Ishikawa (cell line): Measurements from ENCODE around the gene FSIP1.

Source experiments
- CEBPB ChIP-seq: IDR thresholded peaks from 2 replicates; pipeline ENCODE4 v1.6.1; 2012
- CREB1 ChIP-seq: IDR thresholded peaks from 2 replicates; pipeline ENCODE4 v1.6.1; 2012; ENCODE audit warnings: low read depth
- EGR1 ChIP-seq: IDR thresholded peaks from 2 replicates; pipeline ENCODE4 v1.6.1; 2012
- EP300 ChIP-seq: IDR thresholded peaks from 2 replicates; pipeline ENCODE4 v1.6.1; 2012; ENCODE audit warnings: borderline replicate concordance
- FOXM1 ChIP-seq: IDR thresholded peaks from 2 replicates; pipeline ENCODE4 v1.6.1; 2012; ENCODE audit warnings: low read depth, borderline replicate concordance
- MAX ChIP-seq: IDR thresholded peaks from 2 replicates; pipeline ENCODE4 v1.6.1; 2012
- NFIC ChIP-seq: IDR thresholded peaks from 2 replicates; pipeline ENCODE4 v1.6.1; 2012
- RAD21 ChIP-seq: IDR thresholded peaks from 2 replicates; pipeline ENCODE4 v1.6.1; 2012; ENCODE audit warnings: low read depth
- REST ChIP-seq: IDR thresholded peaks from 2 replicates; pipeline ENCODE4 v1.6.1; 2012; ENCODE audit warnings: low read depth, mild to moderate bottlenecking
- TAF1 ChIP-seq: IDR thresholded peaks from 2 replicates; pipeline ENCODE4 v1.6.1; 2012; ENCODE audit warnings: low read depth, mild to moderate bottlenecking
- TCF12 ChIP-seq: IDR thresholded peaks from 2 replicates; pipeline ENCODE4 v1.6.1; 2012; ENCODE audit warnings: low read depth
- TEAD4 ChIP-seq: IDR thresholded peaks from 2 replicates; pipeline ENCODE4 v1.6.1; 2012
- YY1 ChIP-seq: IDR thresholded peaks from 2 replicates; pipeline ENCODE4 v1.6.1; 2012; ENCODE audit warnings: low read depth
- ZBTB7A ChIP-seq: IDR thresholded peaks from 2 replicates; pipeline ENCODE4 v1.6.1; 2012; ENCODE audit warnings: low read depth
- TF ChIP-seq, protein P1 (sequence below): IDR thresholded peaks from 2 replicates; pipeline ENCODE4 v1.6.1; 2012

The FSIP1 gene

GRCh38 chr15:39589193-39589814, 193.3 kb downstream of the FSIP1 start:
- TF ChIP-seq REST (no peak), TAF1 (no peak), MAX (no peak), EP300 (no peak), FOXM1 (no peak), EGR1 (no peak), YY1 (no peak)

DNA sequence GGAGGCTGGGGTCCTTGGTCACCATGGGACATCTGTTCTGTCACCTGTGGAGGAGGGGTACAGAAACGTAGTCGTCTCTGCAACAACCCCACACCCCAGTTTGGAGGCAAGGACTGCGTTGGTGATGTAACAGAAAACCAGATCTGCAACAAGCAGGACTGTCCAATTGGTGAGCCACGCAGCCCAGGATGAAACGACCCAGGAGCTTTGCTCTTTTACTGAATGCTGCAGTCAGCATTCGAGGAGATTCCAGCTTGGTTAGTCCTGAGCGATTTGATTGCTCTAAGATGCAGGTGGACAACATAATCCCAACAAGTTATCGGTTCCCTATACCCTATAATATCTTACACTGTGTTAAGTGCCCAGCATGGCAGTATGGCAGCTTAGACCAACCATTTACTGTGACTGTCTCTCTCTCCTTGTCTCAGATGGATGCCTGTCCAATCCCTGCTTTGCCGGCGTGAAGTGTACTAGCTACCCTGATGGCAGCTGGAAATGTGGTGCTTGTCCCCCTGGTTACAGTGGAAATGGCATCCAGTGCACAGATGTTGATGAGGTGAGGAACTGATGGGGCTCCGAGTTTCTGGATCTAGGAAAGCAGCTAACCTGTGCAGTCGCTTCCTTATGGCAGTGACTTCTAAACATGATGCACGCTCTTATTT, 194.0 kb downstream of the FSIP1 start:
- no peak for TF ChIP-seq NFIC
- TF ChIP-seq TAF1 = no peak
- no peak for TF ChIP-seq EP300
- no peak for TF ChIP-seq CREB1
- TF ChIP-seq REST = no peak
- no peak for TF ChIP-seq CEBPB
- no peak for TF ChIP-seq ZBTB7A
- no peak for TF ChIP-seq RAD21
- no peak for TF ChIP-seq MAX
- no peak for TF ChIP-seq FOXM1
- TF ChIP-seq TEAD4 = no peak
- TF ChIP-seq EGR1 = no peak
- TF ChIP-seq, protein P1, sequence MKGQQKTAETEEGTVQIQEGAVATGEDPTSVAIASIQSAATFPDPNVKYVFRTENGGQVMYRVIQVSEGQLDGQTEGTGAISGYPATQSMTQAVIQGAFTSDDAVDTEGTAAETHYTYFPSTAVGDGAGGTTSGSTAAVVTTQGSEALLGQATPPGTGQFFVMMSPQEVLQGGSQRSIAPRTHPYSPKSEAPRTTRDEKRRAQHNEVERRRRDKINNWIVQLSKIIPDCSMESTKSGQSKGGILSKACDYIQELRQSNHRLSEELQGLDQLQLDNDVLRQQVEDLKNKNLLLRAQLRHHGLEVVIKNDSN = no peak
- no peak for TF ChIP-seq TCF12
- TF ChIP-seq YY1 = no peak

- TF ChIP-seq EP300 (no peak), ZBTB7A (no peak)
Observed at GRCh38 chr15:39587731-39588530, 194.7 kb downstream of the FSIP1 start.

- TF ChIP-seq EGR1 (no peak), TAF1 (no peak), YY1 (no peak), CEBPB (no peak), FOXM1 (no peak), MAX (no peak), REST (no peak), CREB1 (no peak), RAD21 (no peak), TCF12 (no peak), ZBTB7A (no peak), TEAD4 (no peak)
- TF ChIP-seq, protein P1 = no peak
Observed at GRCh38 chr15:39587096-39587721, 195.4 kb downstream of the FSIP1 start.
